ENCODE data around the gene MAML2.

MAML2 gene

DNA sequence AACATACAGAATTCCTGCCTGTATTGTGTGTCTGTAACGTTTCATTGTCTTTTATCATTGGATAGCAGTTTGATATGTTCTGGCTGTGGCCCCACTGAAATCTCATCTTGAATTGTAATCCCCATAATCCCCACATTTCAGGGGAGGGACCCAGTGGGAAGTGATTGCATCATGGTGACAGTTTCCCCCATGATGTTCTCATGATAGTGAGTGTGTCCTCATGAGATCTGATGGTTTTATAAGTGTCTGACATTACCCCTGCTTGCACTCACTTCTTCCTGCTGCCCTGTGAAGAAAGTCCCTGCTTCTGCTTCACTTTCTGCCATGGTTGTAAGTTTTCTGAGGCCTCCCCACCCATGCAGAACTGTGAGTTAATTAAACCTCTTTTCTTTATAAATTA, 399.4 kb downstream of the MAML2 start:
- DNase-seq = peak; percentile 27 to 56 (median 33)

DNA sequence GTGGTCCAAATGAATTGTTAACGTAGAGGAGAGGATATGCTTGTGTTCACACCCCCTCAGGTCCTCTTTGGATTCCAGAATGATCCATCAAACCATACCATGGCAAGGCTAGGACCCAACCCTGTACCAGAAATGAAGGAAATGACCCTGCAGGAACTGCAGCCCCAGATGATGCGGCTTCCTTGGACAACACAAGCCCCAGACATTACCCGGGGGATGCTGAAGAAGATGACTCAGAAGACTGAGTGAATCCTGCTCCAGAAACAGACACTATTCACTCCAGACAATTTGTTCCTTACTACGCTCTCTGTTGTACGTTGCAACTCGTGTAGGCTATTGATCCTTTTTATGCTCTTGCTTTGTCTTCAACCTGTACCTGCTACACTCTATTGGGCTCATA, 403.9 kb downstream of the MAML2 start:
- no peak for DNase-seq

GRCh38 chr11:95937358-95937757, 405.6 kb downstream of the MAML2 start:
- DNase-seq = no peak

DNA sequence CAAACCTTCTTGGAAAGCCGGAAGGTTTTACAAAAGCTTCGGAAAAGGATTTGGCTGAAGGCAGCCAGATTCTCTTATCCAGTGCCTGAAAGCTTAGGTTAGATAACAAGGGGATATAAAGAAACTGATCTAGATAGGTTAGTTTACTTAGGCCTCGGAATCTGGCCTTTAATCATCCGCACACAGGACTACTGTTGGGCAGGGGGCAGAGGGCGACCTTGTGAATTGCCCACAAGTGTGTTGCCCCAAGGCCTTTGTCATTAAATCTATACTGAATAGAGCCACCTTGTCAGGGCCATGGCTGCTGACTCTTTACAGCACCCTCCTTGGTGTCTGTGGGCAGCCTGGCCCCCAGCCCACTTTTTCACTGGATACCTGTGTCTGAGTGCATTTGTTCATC, 409.4 kb downstream of the MAML2 start:
- no peak for DNase-seq

- no peak for DNase-seq
Observed at GRCh38 chr11:95931916-95932315, 411.1 kb downstream of the MAML2 start.

DNA sequence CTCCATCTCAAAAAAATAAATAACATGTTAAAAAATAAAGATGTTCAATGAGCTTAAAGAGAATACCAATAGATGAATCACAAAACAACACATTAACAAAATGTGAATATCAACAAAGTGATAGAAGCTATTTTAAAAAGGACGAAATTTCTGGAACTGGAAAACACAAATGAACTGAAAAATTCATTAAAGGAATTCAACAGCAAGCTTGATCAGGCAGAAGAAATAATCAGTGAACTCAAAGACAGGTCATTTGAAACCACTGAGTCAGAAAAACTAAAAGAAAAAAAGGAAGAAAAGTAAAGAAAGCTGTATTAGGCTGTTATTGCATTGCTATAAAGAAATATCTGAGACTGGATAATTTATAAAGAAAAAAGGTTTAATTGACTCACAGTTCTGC, 412.0 kb downstream of the MAML2 start:
- DNase-seq = no peak

- DNase-seq = no peak
Observed at GRCh38 chr11:95926726-95927125, 416.3 kb downstream of the MAML2 start.

Measured in suppressor macrophage (primary cell).